BE2C (cell line): ENCODE data around the gene BCL7C.

ENCODE experiments used
- DNase-seq: peaks from one replicate; pipeline ENCODE4 v3.0.0-alpha.2; 2020
- H3K27me3 ChIP-seq: fragments of 250-450 bp; sonication (Bioruptor Pico); 2 replicates; pipeline ENCODE4 v1.5.1; 2020; ENCODE audit warnings: mild to moderate bottlenecking
- H3K36me3 ChIP-seq: fragments of 250-450 bp; sonication (Bioruptor Pico); 2 replicates; pipeline ENCODE4 v1.5.1; 2020; ENCODE audit warnings: mild to moderate bottlenecking
- H3K4me1 ChIP-seq: fragments of 250-450 bp; sonication (Bioruptor Pico); 2 replicates; pipeline ENCODE4 v1.5.1; 2020
- H3K4me3 ChIP-seq: 2 replicates; pipeline ENCODE4 v1.5.1; 2011; ENCODE audit warnings: low read depth, low read length
- H3K9me3 ChIP-seq: fragments of 250-450 bp; sonication (Bioruptor Pico); 2 replicates; pipeline ENCODE4 v1.5.1; 2020
- TF ChIP-seq, protein P1 (sequence below): IDR thresholded peaks from 2 replicates; pipeline ENCODE4 v1.5.1; 2012; ENCODE audit warnings: mild to moderate bottlenecking, low read depth, low read length

BCL7C gene

DNA sequence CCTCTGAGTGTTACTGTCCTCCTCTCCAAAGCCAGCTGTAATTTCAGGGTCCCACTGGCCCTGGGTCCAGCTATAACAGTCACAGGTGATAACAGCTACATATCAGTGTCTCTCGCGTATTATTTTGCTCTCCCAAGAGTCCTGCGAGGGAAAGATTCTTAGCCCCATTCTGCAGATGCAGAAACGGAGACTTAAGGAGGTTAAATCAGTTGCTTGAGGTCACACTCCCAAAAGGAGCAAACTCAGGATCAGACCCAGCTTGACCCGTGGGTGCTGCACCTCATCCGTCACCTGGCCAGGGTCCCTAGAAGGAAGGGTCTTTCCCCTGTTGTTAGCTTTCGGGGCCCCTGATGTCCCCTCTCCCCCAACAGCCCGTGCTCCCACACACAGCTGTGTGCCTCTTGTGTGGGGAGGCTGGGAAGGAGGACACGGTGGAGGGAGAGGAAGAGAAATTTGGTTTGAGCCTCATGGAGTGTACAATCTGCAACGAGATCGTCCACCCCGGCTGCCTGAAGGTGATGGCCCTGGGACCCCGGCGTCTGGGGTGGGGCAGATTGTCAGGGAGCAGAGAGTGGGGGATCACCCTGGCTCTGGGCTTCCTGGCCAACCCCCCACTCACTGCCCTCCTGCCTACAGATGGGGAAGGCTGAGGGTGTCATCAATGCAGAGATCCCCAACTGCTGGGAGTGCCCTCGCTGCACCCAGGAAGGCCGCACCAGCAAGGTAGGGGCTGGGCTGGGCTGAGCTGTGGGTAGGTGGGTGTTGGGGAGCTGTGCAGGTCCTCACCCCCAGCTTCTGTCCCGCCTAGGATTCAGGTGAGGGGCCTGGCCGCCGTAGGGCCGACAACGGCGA, 33.3 kb upstream of the BCL7C start:
- no peaks in the 10 kb centered on the region for H3K27me3 ChIP-seq
- peaks cover 3% of the 10 kb centered on the region; the same call in 1 of the 2 replicates for H3K4me1 ChIP-seq
- peaks cover 3% of the 10 kb centered on the region for H3K36me3 ChIP-seq
- TF ChIP-seq, protein P1, sequence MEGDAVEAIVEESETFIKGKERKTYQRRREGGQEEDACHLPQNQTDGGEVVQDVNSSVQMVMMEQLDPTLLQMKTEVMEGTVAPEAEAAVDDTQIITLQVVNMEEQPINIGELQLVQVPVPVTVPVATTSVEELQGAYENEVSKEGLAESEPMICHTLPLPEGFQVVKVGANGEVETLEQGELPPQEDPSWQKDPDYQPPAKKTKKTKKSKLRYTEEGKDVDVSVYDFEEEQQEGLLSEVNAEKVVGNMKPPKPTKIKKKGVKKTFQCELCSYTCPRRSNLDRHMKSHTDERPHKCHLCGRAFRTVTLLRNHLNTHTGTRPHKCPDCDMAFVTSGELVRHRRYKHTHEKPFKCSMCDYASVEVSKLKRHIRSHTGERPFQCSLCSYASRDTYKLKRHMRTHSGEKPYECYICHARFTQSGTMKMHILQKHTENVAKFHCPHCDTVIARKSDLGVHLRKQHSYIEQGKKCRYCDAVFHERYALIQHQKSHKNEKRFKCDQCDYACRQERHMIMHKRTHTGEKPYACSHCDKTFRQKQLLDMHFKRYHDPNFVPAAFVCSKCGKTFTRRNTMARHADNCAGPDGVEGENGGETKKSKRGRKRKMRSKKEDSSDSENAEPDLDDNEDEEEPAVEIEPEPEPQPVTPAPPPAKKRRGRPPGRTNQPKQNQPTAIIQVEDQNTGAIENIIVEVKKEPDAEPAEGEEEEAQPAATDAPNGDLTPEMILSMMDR = no peak
- H3K9me3 ChIP-seq = no peaks in the 10 kb centered on the region
- DNase-seq = no peak
- no peak overlapping the region for H3K4me3 ChIP-seq

DNA sequence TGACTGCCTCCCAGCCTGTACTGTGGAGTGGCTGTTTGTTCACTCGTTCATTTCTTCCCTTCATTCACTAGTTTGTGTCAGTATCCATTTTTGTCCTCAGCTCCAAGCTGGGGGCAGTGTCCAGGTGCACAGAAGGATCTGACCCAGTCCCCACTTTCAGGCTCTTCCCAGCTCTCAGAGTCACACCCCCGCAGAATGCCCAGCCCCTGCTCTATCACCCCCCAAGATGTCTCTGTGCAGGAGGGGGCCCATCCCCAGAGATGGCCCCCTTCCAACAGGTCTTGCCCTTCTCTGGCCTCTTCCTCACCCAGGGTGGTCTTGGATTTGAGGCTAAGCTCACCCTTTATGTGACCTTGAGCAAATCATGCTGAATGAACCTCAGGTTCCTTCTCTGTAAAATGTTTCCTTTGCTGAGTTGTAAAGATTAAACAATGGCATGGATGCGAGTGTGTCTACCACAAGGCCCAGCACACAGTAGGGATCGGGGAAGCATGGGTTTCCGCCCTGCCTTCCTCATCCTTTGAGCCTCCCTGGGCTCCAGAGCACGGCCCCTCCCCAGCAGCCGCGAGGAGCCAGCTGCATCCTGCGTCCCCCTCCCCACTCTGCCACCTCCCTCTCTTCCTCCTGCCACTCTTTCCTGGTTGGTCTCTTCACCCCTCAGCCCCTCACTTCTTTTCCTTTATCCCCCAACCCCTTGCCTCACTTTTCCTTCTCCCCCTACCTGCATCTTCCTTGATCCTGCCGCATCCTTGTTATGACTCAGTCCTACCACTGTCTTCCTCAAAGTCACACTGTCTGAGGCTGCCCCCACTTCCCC, 32.3 kb upstream of the BCL7C start:
- TF ChIP-seq, protein P1 = no peak
- peaks cover 3% of the 10 kb centered on the region; the same call in 1 of the 2 replicates for H3K4me1 ChIP-seq
- peaks cover 3% of the 10 kb centered on the region for H3K36me3 ChIP-seq
- no peaks in the 10 kb centered on the region for H3K9me3 ChIP-seq
- no peaks in the 10 kb centered on the region for H3K27me3 ChIP-seq
- no peak for DNase-seq
- no peak overlapping the region for H3K4me3 ChIP-seq

DNA sequence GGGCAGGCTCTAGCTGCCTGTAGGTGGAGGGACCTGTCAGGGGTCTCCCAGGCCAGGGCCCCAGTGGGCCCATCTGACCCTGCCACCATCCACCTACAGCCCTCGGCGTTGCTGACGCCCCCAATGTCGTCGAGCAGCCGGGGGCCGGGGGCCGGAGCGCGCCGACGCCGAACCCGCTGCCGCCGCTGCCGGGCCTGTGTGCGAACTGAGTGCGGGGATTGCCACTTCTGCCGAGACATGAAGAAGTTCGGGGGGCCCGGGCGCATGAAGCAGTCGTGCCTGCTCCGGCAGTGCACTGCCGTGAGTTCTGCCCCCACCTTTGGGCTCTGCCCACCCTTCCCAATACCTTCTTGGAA, 31.7 kb upstream of the BCL7C start:
- Histone ChIP-seq H3K4me3 (no peak overlapping the region), H3K36me3 (peaks cover 3% of the 10 kb centered on the region), H3K4me1 (peaks cover 3% of the 10 kb centered on the region; the same call in 1 of the 2 replicates), H3K9me3 (no peaks in the 10 kb centered on the region), H3K27me3 (no peaks in the 10 kb centered on the region)
- no peak for DNase-seq
- TF ChIP-seq, protein P1 = no peak

DNA sequence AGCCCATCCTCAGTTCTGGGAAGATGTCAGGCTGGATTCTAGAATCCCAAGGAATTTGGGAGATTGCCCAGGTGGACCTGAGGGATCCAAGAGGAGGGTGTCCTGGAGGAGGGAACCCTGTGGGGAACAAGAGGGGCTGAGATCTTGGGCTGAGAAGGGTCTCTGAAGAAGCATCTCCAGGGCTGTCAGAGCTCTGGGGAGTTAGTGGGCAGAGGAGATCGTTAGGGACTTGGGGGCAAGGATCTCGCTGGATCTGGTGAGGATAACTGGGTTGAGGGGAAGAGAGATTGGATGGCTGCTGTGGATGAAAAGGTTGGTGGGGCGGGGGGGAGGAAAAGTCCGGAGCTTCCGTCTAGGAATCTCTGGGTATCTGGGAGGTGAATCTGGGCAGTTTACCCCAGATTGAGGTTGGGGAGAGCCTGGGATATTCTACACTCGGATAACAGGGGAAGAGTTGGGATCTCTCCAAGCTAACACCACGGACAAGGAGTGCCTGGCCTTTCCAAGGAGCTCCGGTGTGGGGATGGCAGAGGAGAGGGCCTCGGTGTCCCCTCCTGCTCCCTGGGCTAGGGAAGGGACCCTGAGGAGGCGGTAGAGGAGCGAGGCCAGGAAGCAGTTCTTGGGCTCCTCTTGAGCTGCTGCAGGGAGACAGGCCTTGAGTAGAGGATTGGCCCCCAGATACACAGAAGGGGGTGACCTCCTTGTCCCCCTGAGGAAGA, 31.2 kb upstream of the BCL7C start:
- H3K4me1 ChIP-seq = peaks cover 3% of the 10 kb centered on the region; the same call in 1 of the 2 replicates
- no peak for DNase-seq

DNA sequence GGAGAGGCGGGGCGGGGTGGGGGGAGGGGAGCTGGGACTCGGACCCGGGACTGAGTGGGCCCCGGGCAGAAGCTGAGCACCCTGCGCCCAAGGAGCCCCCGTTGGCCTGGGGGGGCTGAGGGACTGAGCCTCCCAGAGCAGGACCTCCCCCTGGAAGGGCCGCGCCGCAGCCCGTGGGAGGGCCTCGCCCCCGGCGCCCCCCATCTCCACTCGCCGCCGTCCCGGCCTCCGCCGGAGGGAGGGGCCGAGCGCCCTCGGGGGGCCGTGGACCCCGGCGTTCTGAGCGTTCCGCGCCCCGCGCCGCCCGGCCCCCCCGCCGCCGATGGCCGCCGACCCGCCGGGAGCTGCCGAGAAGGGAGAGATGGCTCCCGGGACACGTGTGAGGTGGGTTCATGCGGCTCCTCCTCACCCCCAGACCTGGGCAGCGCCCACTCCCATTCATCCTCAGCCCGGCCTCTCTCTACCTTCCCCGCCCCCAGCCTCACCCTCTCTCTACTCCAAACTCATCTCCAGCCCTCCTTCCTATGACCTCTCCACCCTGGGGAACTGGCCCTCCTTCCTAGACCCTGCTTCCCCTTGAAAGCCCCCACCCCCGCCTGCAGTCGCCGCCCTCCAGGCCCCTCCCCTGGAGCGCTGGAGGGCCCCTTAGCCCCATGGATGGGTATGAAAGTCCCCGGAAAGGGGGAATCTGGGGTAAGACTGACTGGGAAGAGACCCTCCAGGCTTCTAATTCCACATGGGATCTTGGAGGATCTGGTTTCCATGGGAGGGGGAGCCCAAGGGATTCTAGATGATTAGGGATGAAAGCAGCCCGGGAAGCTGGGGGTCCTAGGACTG, 30.4 kb upstream of the BCL7C start:
- Histone ChIP-seq H3K4me3 (peak overlapping the region; percentile 99), H3K9me3 (no peaks in the 10 kb centered on the region), H3K4me1 (peaks cover 3% of the 10 kb centered on the region; the same call in 1 of the 2 replicates), H3K27me3 (no peaks in the 10 kb centered on the region), H3K36me3 (0 out of 2 replicates have a peak, but pooled peaks cover 3% of the 10 kb centered on the region)
- DNase-seq = no peak
- TF ChIP-seq, protein P1 = no peak

More for the DNA sequence above, 31.2 kb upstream of the BCL7C start:
- TF ChIP-seq, protein P1 = no peak
- Histone ChIP-seq H3K27me3 (no peaks in the 10 kb centered on the region), H3K9me3 (no peaks in the 10 kb centered on the region), H3K36me3 (peaks cover 3% of the 10 kb centered on the region; the same call in 1 of the 2 replicates), H3K4me3 (peak overlapping the region; percentile 99)
